Measurements from ENCODE around the gene TULP4. TPM values are rescaled to one million over a fixed set of nuclear protein-coding genes. Genes with fewer than 3 reads are reported as not detected.
"Not testable (repeated sequence)": the region's sequence is repeated elsewhere in the genome, so short reads cannot be mapped to it uniquely, and the experiment has no call there.

TULP4 gene
- polyA plus RNA-seq, 2 of the 4 experiments (the other 2 are of a cell fraction) = 5.0 to 10.6 TPM

- no peaks in the 10 kb centered on the region for H3K4me1 ChIP-seq
- no peaks in the 10 kb centered on the region for H3K9me3 ChIP-seq
- DNase-seq (ENCODE audit: low read depth in 1 of 2, low spot score in 1 of 2) (no peak), ATAC-seq (no peak), FAIRE-seq (no peak)
- no peak overlapping the region for H3K4me3 ChIP-seq
- ChIA-PET CTCF (no interaction called here), POLR2A (no interaction called here)
- no peak overlapping the region for H3K27ac ChIP-seq
- 88% methylated on average over 3 of the region's 3 CpGs for WGBS (ENCODE audit: missing lambda C conversion rate)
- no peak for TF ChIP-seq SREBF2 (IDR thresholded peaks at IDR 0.05)
- no peak for TF ChIP-seq CHD2 (IDR thresholded peaks at IDR 0.05; ENCODE audit: low read length, partially characterized antibody)
- TF ChIP-seq EP300 (IDR thresholded peaks at IDR 0.05) = no peak
- TF ChIP-seq ZFP36 (IDR thresholded peaks at IDR 0.05; ENCODE audit: borderline replicate concordance, partially characterized antibody) = no peak
- TF ChIP-seq, protein P1, sequence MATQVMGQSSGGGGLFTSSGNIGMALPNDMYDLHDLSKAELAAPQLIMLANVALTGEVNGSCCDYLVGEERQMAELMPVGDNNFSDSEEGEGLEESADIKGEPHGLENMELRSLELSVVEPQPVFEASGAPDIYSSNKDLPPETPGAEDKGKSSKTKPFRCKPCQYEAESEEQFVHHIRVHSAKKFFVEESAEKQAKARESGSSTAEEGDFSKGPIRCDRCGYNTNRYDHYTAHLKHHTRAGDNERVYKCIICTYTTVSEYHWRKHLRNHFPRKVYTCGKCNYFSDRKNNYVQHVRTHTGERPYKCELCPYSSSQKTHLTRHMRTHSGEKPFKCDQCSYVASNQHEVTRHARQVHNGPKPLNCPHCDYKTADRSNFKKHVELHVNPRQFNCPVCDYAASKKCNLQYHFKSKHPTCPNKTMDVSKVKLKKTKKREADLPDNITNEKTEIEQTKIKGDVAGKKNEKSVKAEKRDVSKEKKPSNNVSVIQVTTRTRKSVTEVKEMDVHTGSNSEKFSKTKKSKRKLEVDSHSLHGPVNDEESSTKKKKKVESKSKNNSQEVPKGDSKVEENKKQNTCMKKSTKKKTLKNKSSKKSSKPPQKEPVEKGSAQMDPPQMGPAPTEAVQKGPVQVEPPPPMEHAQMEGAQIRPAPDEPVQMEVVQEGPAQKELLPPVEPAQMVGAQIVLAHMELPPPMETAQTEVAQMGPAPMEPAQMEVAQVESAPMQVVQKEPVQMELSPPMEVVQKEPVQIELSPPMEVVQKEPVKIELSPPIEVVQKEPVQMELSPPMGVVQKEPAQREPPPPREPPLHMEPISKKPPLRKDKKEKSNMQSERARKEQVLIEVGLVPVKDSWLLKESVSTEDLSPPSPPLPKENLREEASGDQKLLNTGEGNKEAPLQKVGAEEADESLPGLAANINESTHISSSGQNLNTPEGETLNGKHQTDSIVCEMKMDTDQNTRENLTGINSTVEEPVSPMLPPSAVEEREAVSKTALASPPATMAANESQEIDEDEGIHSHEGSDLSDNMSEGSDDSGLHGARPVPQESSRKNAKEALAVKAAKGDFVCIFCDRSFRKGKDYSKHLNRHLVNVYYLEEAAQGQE (IDR thresholded peaks at IDR 0.05) = no peak
- TF ChIP-seq CHD4 (IDR thresholded peaks at IDR 0.05; ENCODE audit: borderline replicate concordance) = no peak
- no peak for TF ChIP-seq ATOH8 (CRISPR knock-in tag; IDR thresholded peaks at IDR 0.05; ENCODE audit: low read depth)
- no peak overlapping the region for H3K4me2 ChIP-seq
These were observed 153.5 kb downstream of the TULP4 start for GRCh38 chr6:158465747-158466146.

GRCh38 chr6:158467923-158468322 is 155.7 kb downstream of the TULP4 start:
- Histone ChIP-seq H3K4me1 (no peaks in the 10 kb centered on the region), H3K9me3 (no peaks in the 10 kb centered on the region), H3K4me3 (no peak overlapping the region), H3K27ac (no peak overlapping the region), H3K4me2 (no peak overlapping the region)
- no peak for DNase-seq (ENCODE audit: low read depth in 1 of 2, low spot score in 1 of 2)
- no peak for ATAC-seq
- ChIA-PET CTCF (interaction anchor here (0.6 kb wide), 1 partner anchor 627 kb away, joined by 3 read pairs; no protein-coding TSS in a partner anchor), POLR2A (no interaction called here)
- TF ChIP-seq BCL3 (IDR thresholded peaks at IDR 0.05) = no peak
- TF ChIP-seq FOSL2 (IDR thresholded peaks at IDR 0.05) = no peak
- TF ChIP-seq FOSL2 (CRISPR knock-in tag; IDR thresholded peaks at IDR 0.05) = no peak
- TF ChIP-seq CEBPB (IDR thresholded peaks at IDR 0.05) = no peak
- no peak for FAIRE-seq
- WGBS (ENCODE audit: missing lambda C conversion rate) = 93% methylated on average over 6 of the region's 6 CpGs

GRCh38 chr6:158468666-158469065 is 156.4 kb downstream of the TULP4 start:
- DNase-seq (ENCODE audit: low read depth in 1 of 2, low spot score in 1 of 2) (peak in 1 of 2 experiments; percentile 6), ATAC-seq (no peak), FAIRE-seq (no peak)
- H3K9me3 ChIP-seq = no peaks in the 10 kb centered on the region
- H3K4me1 ChIP-seq = no peaks in the 10 kb centered on the region
- 87% methylated on average over 6 of the region's 6 CpGs for WGBS (ENCODE audit: missing lambda C conversion rate)
- CTCF ChIA-PET = no interaction called here
- no peak overlapping the region for H3K27ac ChIP-seq
- TF ChIP-seq, protein P2, sequence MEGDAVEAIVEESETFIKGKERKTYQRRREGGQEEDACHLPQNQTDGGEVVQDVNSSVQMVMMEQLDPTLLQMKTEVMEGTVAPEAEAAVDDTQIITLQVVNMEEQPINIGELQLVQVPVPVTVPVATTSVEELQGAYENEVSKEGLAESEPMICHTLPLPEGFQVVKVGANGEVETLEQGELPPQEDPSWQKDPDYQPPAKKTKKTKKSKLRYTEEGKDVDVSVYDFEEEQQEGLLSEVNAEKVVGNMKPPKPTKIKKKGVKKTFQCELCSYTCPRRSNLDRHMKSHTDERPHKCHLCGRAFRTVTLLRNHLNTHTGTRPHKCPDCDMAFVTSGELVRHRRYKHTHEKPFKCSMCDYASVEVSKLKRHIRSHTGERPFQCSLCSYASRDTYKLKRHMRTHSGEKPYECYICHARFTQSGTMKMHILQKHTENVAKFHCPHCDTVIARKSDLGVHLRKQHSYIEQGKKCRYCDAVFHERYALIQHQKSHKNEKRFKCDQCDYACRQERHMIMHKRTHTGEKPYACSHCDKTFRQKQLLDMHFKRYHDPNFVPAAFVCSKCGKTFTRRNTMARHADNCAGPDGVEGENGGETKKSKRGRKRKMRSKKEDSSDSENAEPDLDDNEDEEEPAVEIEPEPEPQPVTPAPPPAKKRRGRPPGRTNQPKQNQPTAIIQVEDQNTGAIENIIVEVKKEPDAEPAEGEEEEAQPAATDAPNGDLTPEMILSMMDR (IDR thresholded peaks at IDR 0.05) = peak; percentile 12; the same call in 1 of the 3 replicates
- TF ChIP-seq RAD21 (conservative IDR thresholded peaks at IDR 0.05 in 1 of 2, IDR thresholded peaks at IDR 0.05 in 1 of 2) = peak; percentile 12 to 28; a peak in 1 of 5 replicates
- no peak for TF ChIP-seq ZNF302 (CRISPR knock-in tag; IDR thresholded peaks at IDR 0.05)
- no peak overlapping the region for H3K4me2 ChIP-seq
- H3K4me3 ChIP-seq = no peak overlapping the region
- POLR2A ChIA-PET = no interaction called here

- H3K4me2 ChIP-seq; ATAC-seq; H3K4me1 ChIP-seq; H3K27ac ChIP-seq; DNase-seq (ENCODE audit: low read depth in 1 of 2, low spot score in 1 of 2); FAIRE-seq; H3K4me3 ChIP-seq; H3K9me3 ChIP-seq; POLR2A ChIA-PET: not testable (repeated sequence)
- CTCF ChIA-PET = interaction anchor here (0.8 kb wide), 1 partner anchor 10 kb away, joined by 3 read pairs; no protein-coding TSS in a partner anchor
- 96% methylated on average over 18 of the region's 18 CpGs for WGBS (ENCODE audit: missing lambda C conversion rate)
These were observed 157.8 kb downstream of the TULP4 start for GRCh38 chr6:158470023-158470422.
